GM21515 (cell line): Measurements from ENCODE around the gene HMGN1.
"Not testable (repeated sequence)": the region's sequence is repeated elsewhere in the genome, so short reads cannot be mapped to it uniquely, and the experiment has no call there.

Source experiments
- ATAC-seq: cut with Tn5 transposase; IDR thresholded peaks from one replicate; pipeline ENCODE4 v1.9.1; 2021; ENCODE audit not compliant: unreplicated experiment

HMGN1 gene, protein sequence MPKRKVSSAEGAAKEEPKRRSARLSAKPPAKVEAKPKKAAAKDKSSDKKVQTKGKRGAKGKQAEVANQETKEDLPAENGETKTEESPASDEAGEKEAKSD

DNA sequence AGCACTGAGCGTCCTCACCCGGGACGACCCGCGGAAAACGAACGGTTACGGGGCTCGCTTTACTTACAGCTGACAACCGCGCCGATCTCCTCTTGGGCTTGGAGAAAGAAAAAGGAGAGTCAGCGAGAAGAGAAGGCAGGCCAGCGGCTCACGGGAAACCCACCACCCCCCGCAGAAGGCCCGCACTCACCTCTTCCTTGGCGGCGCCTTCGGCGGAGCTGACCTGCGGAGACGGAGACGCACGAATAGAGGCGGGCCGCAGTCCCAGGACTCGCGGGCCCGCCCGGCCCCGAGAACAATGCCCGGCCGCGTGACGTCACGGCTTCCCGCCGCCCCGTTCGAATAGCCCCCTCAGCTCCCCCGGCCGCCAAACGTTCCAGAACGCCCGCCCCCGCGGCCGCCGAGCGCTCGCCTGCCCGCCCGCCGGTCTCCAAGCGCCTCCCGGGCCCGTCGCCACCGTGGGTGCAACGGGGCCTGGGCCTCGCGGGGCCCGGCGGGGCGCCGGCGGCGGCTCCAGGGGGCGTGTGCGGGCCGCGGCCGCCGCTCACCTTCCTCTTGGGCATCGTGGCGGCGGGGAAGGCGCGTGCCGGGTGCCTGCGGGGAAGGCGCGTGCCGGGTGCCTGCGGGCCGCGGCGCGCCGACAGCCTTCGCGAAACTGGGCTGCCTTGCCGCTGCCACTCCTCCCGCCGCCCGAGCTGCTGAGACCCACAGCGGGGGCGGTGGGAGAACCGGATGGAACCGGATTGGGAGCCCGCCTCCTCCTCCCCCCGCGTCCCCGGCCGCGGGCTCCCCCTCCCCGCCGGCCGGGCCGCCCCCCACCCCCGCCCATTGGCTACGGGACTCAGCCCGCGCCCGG is at the start of gene HMGN1:
Gene HMGN1 (minus strand): TSS at position 734 of the 856 bp plus-strand sequence. CDS start 171 bp downstream, at position 563.
- ATAC-seq = peak; percentile 58

DNA sequence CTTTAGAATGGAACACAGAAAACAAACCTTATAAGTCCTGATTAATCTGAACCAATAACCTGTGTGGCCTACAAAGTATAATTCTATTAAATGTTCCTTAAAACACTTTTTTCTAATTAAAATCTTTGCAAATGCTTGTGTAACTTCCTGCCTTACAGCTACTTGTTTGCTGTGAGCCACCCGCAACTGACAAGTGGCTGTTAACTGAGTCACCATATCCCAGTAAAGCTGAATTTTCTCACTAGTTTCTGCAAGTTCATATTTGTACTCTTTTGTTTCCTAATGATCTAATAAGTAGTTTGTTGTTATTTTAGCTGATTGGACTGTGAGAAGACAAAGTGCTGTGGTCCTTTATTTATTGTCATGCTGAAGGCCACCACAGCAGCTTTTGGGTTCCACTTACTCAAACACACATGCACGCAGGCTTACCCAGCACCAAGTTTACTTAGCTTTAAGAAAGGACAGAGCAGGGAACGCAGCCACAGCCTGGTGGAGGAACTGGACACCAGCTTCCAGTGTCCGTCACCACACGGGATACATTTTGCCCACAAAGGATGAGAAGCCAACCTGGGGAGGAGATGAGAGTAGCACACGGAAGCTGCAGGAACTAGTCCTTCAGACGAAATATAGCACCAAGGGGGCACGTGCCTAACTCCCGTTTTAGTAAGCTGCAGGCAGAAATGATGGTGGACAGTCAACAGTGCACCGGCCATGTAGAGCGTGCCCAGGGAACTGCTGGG is 48.9 kb upstream of the HMGN1 start:
- no peak for ATAC-seq

DNA sequence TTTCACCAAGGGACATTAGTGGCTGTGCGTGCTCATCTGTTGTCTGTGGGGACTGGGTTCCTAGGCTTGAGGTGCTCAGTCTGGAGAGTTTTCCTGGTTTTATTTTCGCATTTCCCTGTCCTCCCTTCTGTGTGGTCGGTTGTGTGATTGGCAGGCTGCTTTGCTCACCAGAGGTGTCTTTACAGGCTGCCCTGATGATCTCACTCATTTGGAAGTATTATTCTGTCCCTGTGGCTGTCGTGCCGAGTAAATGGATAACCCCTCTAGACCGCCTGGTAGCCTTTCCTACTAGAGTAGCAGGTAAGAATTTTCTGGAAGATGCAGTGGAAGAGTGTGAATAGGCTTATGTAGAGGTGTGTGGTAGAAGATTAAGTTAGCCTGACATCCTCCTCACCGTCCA is 44.1 kb upstream of the HMGN1 start:
- no peak for ATAC-seq

DNA sequence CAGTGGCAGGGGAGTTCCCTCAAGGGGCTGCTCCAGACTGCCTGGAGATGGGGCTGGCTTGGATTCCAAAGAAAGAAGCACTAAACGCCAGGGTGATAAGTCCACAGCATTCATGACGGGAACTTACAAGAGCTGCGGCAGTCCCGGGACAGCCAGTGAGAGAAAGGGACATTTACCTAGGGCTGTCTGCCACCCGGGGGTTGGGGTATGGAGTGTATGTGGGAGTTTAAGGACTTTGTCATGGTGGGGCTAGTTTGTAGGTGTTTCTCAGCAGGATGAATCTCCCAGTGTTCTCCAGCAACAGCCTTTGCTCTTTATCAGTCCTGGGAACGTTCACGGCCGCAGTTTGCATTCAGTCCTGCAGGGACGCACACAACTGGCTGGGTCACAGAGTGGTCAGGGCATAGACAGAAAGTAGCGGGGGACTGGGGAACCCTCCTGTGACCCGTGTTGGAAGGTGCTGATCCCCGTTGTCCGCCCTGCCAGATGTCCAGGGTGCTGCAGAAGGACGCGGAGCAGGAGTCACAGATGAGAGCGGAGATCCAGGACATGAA is 41.4 kb upstream of the HMGN1 start:
- ATAC-seq = no peak

- peak; percentile 7 for ATAC-seq
Observed at GRCh38 chr21:39388811-39389155, 39.9 kb upstream of the HMGN1 start.

- ATAC-seq = peak; percentile 76
Observed at GRCh38 chr21:39388038-39388810, 39.3 kb upstream of the HMGN1 start.

DNA sequence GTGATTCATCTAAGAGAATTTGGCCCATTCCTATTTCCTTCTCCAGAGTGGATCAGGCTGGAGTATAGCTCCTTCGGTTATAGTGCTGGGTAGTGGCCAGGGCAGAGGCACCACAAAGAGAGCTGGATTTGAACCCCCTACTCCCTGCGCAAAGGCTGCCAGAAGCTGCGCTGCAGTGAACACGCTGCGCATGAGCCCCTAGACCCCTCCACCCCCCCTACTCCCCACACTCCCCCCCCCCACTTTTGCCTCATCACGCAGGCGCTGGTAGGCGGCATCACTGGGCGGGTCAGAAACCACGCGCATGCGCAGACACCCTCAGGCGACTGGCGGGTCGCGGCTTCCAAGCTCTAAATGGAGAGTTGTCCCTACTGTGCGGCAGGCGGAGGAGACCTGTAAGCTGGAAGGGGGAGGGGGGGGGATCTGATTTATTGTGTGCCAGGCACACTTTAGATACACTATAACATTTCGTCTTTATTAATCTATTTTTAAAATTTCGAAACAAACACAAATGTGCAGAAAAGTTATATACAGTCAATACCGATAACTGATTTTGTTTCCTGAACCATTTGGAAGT is 38.7 kb upstream of the HMGN1 start:
- ATAC-seq = peak; percentile 39

DNA sequence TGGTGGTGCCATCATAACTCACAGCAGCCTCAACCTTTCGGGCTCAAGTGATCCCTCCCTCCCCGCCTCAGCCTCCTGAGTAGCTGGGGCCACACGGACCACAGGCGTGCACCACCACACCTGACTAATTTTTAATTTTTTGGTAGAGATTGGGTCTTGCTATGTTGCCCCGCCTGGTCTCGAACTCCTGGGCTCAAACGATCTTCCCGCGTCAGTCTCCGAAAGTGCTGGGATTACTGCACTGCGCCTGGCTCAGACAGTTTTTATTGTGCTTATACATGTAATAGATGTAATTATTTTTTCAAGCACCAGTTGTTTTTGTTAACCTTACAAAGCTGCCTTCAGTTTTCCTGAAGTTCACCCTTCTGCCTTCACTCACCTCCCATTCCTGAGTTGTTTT is 38.0 kb upstream of the HMGN1 start:
- ATAC-seq = no peak

GRCh38 chr21:39386194-39386593 is 37.3 kb upstream of the HMGN1 start:
- no peak for ATAC-seq

GRCh38 chr21:39385299-39386145 is 36.6 kb upstream of the HMGN1 start:
- no peak for ATAC-seq

DNA sequence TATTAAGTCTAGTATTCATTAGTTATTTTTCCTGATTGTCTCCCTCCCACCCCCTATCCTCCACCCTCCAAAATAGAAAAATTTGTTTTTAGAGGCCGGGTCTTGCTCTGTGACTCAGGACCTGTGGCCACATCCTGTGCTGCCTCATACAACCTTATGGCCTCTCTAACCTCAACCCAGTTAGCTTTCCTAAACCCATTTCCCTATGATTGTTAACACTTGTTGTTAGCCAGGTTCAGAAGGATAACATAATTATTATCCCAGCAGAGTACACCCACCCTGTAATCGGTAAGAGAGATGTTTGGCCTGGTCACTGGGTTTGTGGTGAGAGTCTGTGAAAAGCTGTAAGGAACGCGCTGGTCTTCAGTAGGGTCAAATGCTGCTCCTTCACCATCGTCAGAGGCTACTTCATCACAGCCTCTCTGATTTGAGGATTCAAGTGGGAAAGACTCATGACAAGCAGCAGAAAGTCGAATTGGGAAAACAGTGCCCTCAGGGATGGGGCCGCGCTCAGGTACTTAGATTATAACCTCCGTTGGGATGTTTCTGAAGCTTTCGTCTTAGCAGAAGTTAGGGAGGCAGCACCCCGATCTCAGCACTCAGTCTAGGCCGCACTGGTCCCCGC is 35.9 kb upstream of the HMGN1 start:
- no peak for ATAC-seq

DNA sequence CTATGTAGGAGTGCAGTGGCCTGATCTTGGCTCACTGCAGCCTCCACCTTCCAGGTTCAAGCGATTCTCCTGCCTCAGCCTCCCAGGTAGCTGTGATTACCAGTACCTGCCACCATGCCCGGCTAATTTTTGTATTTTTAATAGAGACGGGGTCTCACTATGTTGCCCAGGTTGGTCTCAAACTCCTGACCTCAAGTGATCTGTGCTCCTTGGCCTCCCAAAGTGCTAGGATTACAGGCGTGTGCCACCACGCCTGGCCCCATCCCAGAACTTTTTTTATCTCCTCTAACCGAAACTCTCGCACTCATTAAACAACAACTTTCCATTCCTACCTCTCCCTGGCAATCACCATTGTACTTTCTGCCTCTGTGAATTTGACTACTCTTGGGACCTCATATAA is 33.2 kb upstream of the HMGN1 start:
- ATAC-seq = not testable (repeated sequence)

GRCh38 chr21:39381009-39381408 is 32.1 kb upstream of the HMGN1 start:
- ATAC-seq = no peak

GRCh38 chr21:39379986-39380891 is 31.4 kb upstream of the HMGN1 start:
- peak; percentile 96 for ATAC-seq

DNA sequence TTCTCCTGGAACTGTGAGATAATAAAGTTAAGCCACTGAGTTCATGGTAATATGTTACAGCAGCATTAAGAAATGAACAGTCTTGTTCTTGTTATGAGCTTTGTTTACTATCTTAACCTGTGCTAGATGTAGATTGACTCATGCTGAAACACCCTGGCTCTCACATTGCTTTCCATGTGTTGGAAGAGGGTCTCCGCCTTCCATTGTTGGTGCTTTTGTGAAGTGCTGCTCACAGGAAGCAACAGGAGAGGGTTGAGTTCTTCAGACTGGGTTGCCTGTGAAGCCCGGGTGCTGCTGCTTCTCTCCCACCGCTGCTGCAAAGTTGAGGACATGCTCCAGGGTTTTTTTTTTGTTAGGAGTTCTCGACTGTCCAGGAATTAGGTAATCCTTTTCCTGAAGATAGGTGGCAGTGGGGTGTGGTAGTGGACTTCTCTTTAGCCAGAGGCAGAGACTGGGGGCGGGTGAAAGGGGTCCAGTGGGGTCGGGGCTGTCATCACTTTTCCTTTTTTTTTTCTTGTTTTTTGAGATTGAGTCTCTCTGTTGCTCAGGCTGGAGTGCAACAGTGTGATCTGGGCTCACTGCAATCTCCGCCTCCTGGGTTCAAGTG is 28.7 kb upstream of the HMGN1 start:
- no peak for ATAC-seq

- no peak for ATAC-seq
Observed at GRCh38 chr21:39375446-39375845, 26.6 kb upstream of the HMGN1 start.

DNA sequence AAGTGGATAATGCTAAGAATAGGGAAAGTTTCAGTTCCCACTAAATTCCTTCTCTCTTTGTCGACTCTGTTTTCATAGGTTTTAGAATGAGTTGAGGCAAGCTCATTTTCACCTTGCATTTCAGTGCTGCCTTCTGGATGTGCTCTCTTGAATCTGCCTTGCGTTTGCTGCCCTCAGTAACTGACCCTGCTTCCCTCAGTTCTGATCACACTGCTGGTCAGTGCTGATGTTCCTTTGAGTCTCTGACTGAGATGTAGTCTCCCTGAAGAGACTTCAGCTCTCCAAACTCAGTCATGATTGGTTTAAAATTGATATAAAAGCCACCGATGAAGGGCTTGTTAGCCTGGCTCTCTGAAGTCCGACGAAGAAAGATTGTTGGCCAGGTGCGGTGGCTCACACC is 25.2 kb upstream of the HMGN1 start:
- ATAC-seq = no peak

DNA sequence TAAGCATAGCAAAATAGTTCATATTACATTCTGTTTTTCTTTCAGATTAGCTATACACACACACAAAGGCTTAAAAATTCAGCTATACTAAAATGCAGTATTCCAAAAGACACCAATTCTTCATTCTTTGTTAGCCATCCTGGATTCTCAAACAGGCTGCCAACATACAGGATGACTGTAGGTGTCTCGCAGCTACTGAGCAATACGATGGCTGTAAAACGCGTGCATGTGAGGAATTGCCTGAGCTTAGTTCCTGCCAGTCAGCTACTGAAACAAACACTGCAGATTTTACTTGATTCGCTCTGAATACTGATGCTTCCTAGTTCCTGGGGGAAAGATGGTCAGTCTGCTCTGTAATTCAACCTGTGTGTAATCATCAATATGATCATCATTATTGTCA is 24.7 kb upstream of the HMGN1 start:
- no peak for ATAC-seq
